ENCODE measurements around the gene PFDN4. TPM values are rescaled to one million over a fixed set of nuclear protein-coding genes. Genes with fewer than 3 reads are reported as not detected.

Gene PFDN4
- total RNA-seq, 6 donors from 2014 or later = 15.5 to 78.5 (median 23.9) TPM

GRCh38 chr20:54178256-54178655 lies 29.6 kb upstream of the PFDN4 start:
- Histone ChIP-seq H3K4me1 (peaks cover 10 to 20% (median 15%) of the 10 kb centered on the region in 4 donors), H3K27me3 (peaks cover 0 to 10% (median 9%) of the 10 kb centered on the region in 4 donors), H3K36me3 (no peaks in the 10 kb centered on the region), H3K27ac (no peak overlapping the region), H3K9me3 (no peaks in the 10 kb centered on the region), H3K4me3 (no peak overlapping the region)
- WGBS, 2 donors = 62 to 79% methylated on average over 2 of the region's 2 CpGs
- DNase-seq (no peak), ATAC-seq (ENCODE audit: low FRiP score in 2 of 2) (no peak)
- TF ChIP-seq EP300 (IDR thresholded peaks at IDR 0.05) (no peak), CTCF (IDR thresholded peaks at IDR 0.05) (no peak), POLR2AphosphoS5 (IDR thresholded peaks at IDR 0.05) (no peak), POLR2A (IDR thresholded peaks at IDR 0.05) (no peak)

- ATAC-seq (ENCODE audit: low FRiP score in 2 of 2) (no peak), DNase-seq (no peak)
- Histone ChIP-seq H3K27me3 (no peaks in the 10 kb centered on the region), H3K27ac (no peak overlapping the region), H3K36me3 (no peaks in the 10 kb centered on the region), H3K4me3 (no peak overlapping the region), H3K9me3 (no peaks in the 10 kb centered on the region), H3K4me1 (peaks cover 0 to 3% (median under 1%) of the 10 kb centered on the region in 4 donors)
- 50 to 57% methylated on average over 2 of the region's 2 CpGs for WGBS, 2 donors
- TF ChIP-seq POLR2AphosphoS5 (IDR thresholded peaks at IDR 0.05) (no peak), EP300 (IDR thresholded peaks at IDR 0.05) (no peak), POLR2A (IDR thresholded peaks at IDR 0.05) (no peak), CTCF (IDR thresholded peaks at IDR 0.05) (no peak)
These were observed 27.9 kb upstream of the PFDN4 start for GRCh38 chr20:54179946-54180345.

GRCh38 chr20:54180931-54181330 lies 27.0 kb upstream of the PFDN4 start:
- Histone ChIP-seq H3K9me3 (no peaks in the 10 kb centered on the region), H3K36me3 (no peaks in the 10 kb centered on the region), H3K4me1 (no peaks in the 10 kb centered on the region), H3K4me3 (no peak overlapping the region), H3K27me3 (no peaks in the 10 kb centered on the region), H3K27ac (no peak overlapping the region)
- WGBS, 2 donors = 86 to 100% methylated on average over 1 of the region's 1 CpG
- DNase-seq = no peak
- TF ChIP-seq EP300 (IDR thresholded peaks at IDR 0.05) (no peak), POLR2A (IDR thresholded peaks at IDR 0.05) (no peak), CTCF (IDR thresholded peaks at IDR 0.05) (no peak), POLR2AphosphoS5 (IDR thresholded peaks at IDR 0.05) (no peak)
- ATAC-seq (ENCODE audit: low FRiP score in 2 of 2) = no peak

GRCh38 chr20:54184071-54184470 lies 23.8 kb upstream of the PFDN4 start:
- TF ChIP-seq EP300 (IDR thresholded peaks at IDR 0.05) (no peak), POLR2AphosphoS5 (IDR thresholded peaks at IDR 0.05) (no peak), POLR2A (IDR thresholded peaks at IDR 0.05) (no peak), CTCF (IDR thresholded peaks at IDR 0.05) (no peak)
- Histone ChIP-seq H3K27me3 (no peaks in the 10 kb centered on the region), H3K4me3 (no peak overlapping the region), H3K4me1 (no peaks in the 10 kb centered on the region), H3K27ac (no peak overlapping the region), H3K36me3 (no peaks in the 10 kb centered on the region), H3K9me3 (no peaks in the 10 kb centered on the region)
- ATAC-seq (ENCODE audit: low FRiP score in 2 of 2) (no peak), DNase-seq (no peak)
- 50 to 72% methylated on average over 3 of the region's 3 CpGs for WGBS, 2 donors

GRCh38 chr20:54184904-54185626 lies 22.8 kb upstream of the PFDN4 start:
- Histone ChIP-seq H3K27ac (no peak overlapping the region), H3K27me3 (no peaks in the 10 kb centered on the region), H3K36me3 (no peaks in the 10 kb centered on the region), H3K9me3 (no peaks in the 10 kb centered on the region), H3K4me1 (no peaks in the 10 kb centered on the region), H3K4me3 (no peak overlapping the region)
- peak in 1 of 2 donors; percentile 29 for DNase-seq
- ATAC-seq (ENCODE audit: low FRiP score in 2 of 2) = peak in 1 of 2 donors; percentile 43
- TF ChIP-seq POLR2A (IDR thresholded peaks at IDR 0.05) = no peak
- no peak for TF ChIP-seq POLR2AphosphoS5 (IDR thresholded peaks at IDR 0.05)
- no peak for TF ChIP-seq EP300 (IDR thresholded peaks at IDR 0.05)
- TF ChIP-seq CTCF (IDR thresholded peaks at IDR 0.05) = no peak
- 80 to 83% methylated on average over 10 of the region's 10 CpGs for WGBS, 2 donors

All from upper lobe of left lung (tissue), 6 donors.